Transverse colon (tissue), 4 donors: ENCODE results near the gene GALNT12. TPM values are rescaled to one million over a fixed set of nuclear protein-coding genes. Genes with fewer than 3 reads are reported as not detected.

Source experiments
- DNase-seq: peaks from one replicate; pipeline ENCODE4 v3.0.0-alpha.2; 2019
- H3K27ac ChIP-seq, 4 donors: fragments of 200-600 bp; sonication (generic); 2 replicates each; pipeline ENCODE4 v1.5.1; 2016 to 2018; ENCODE audit warnings: inconsistent platforms in 4 of 4
- H3K27me3 ChIP-seq: fragments of 200-600 bp; sonication (generic); 2 replicates; pipeline ENCODE4 v1.5.1; 2017; ENCODE audit warnings: inconsistent platforms
- H3K36me3 ChIP-seq, 4 donors: fragments of 200-600 bp; sonication (generic); 2 replicates each; pipeline ENCODE4 v1.5.1; 2017 to 2019; ENCODE audit warnings: inconsistent platforms in 4 of 4
- H3K4me1 ChIP-seq, 4 donors: fragments of 200-600 bp; sonication (generic); 2 replicates each; pipeline ENCODE4 v1.5.1; 2017 to 2020; ENCODE audit warnings: inconsistent platforms in 4 of 4
- H3K4me3 ChIP-seq, 4 donors: fragments of 200-600 bp; sonication (generic); 1 replicate in 1 of 4; 2 replicates in 3 of 4; pipeline versions ENCODE4 v1.5.1 to v1.6.1; 2017 to 2019; ENCODE audit warnings: inconsistent platforms in 4 of 4
- H3K9me3 ChIP-seq, 2 donors: fragments of 200-600 bp; sonication (generic); 2 replicates each; pipeline ENCODE4 v1.5.1; 2017 to 2019; ENCODE audit warnings: inconsistent platforms in 2 of 2
- EP300 ChIP-seq: sonication (generic); formaldehyde crosslinking; IDR thresholded peaks from one replicate; pipeline ENCODE4 v1.6.1; 2017; ENCODE audit warnings: antibody characterized with exemption, low read depth
- POLR2A ChIP-seq: fragments of 450-650 bp; IDR thresholded peaks from one replicate; pipeline ENCODE4 v1.6.1; 2016; ENCODE audit warnings: antibody characterized with exemption, mild to moderate bottlenecking, moderate library complexity
- POLR2AphosphoS5 ChIP-seq, 3 donors: sonication (generic); formaldehyde crosslinking; IDR thresholded peaks; one replicate each; pipeline ENCODE4 v1.6.1; 2016; ENCODE audit warnings: antibody characterized with exemption in 3 of 3
- WGBS, 2 donors: methylation state at CpG; one replicate each; pipeline ENCODE4 v1.1.5; 2018; ENCODE audit warnings: low coverage in 1 of 2; 5-methylcytosine and 5-hydroxymethylcytosine counted together
- in situ Hi-C, 4 donors: fragments of 200-750 bp; cut with MboI; loops; one replicate each; pipeline versions ENCODE4 v1.15.0 to v1.15.1; 2017; ENCODE audit warnings: low sequenced_read_pairs in 3 of 4, low pct_ligation_motif_present in 1 of 4, low pct_unique_long_range_greater_than_20kb in 1 of 4
- intact Hi-C: fragments of 100-400 bp; cut with DNase I; formaldehyde crosslinking; loops from one replicate; pipeline ENCODE4 v1.15.1; 2023; ENCODE audit warnings: low total_unique reads
- total RNA-seq, 4 donors: library from RNA; depleted of rRNA; stranded (reverse); fragments of >200 nt; gene quantifications; one replicate each; pipeline ENCODE4 v1.1.0, GENCODE V29; 2016
- TF ChIP-seq, protein P1 (sequence below), 5 experiments: fragments of 200-600 bp in 3 of 5; fragments of 450-650 bp in 2 of 5; sonication (generic) in 3 of 5; IDR thresholded peaks; 1 replicate in 2 of 5; 2 replicates in 3 of 5; pipeline ENCODE4 v1.5.1; 2016 to 2017; ENCODE audit warnings: antibody characterized with exemption in 5 of 5, inconsistent platforms in 3 of 5, mild to moderate bottlenecking in 2 of 5, moderate library complexity in 1 of 5

Gene GALNT12
- total RNA-seq, 4 donors from 2014 or later: 79.7 to 174 (median 120) TPM

DNA sequence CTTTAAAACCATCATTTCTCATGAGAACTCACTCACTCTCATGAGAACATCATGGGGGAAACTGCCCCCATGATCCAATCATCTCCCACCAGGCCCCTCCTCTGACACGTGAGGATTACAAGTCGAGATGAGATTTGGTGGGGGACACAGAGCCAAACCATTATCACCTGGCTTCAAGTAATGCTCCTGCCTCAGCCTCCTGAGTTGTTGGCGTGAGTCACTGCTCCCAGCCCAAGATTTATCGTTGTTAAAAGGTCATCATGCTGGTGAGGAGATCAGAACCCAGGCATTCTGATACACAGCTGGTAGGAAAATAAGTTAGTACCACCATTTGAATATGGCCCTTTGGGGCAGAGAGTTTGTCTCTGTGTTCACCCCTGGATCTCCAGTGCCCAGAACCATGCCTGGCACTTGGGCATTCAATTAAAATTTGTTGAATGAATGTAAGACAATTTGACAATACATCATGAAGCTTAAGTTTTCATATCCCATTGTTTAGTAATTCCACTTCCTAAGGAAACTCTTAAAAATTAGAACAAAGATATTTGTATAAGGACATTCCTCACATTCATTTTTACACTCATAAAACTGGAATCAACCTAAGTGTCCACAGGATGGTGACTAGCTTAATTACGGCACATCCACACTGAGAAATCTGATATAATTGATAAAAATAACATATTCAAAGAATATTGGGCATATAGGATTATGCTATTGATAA is 78.3 kb downstream of the GALNT12 start:
- in situ Hi-C loops: no loop called here
- no peaks in the 10 kb centered on the region for H3K4me1 ChIP-seq
- H3K4me3 ChIP-seq: no peak overlapping the region
- H3K36me3 ChIP-seq: no peaks in the 10 kb centered on the region
- 54 to 73% methylated on average over 4 to 5 of the region's 5 CpGs for WGBS, 2 donors
- intact Hi-C loops: no loop called here
- TF ChIP-seq POLR2A (no peak), EP300 (no peak), POLR2AphosphoS5 (IDR thresholded peaks at IDR 0.05) (no peak)
- TF ChIP-seq, protein P1, sequence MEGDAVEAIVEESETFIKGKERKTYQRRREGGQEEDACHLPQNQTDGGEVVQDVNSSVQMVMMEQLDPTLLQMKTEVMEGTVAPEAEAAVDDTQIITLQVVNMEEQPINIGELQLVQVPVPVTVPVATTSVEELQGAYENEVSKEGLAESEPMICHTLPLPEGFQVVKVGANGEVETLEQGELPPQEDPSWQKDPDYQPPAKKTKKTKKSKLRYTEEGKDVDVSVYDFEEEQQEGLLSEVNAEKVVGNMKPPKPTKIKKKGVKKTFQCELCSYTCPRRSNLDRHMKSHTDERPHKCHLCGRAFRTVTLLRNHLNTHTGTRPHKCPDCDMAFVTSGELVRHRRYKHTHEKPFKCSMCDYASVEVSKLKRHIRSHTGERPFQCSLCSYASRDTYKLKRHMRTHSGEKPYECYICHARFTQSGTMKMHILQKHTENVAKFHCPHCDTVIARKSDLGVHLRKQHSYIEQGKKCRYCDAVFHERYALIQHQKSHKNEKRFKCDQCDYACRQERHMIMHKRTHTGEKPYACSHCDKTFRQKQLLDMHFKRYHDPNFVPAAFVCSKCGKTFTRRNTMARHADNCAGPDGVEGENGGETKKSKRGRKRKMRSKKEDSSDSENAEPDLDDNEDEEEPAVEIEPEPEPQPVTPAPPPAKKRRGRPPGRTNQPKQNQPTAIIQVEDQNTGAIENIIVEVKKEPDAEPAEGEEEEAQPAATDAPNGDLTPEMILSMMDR (IDR thresholded peaks at IDR 0.05): no peak
- no peaks in the 10 kb centered on the region for H3K27me3 ChIP-seq
- no peaks in the 10 kb centered on the region for H3K9me3 ChIP-seq
- no peak for DNase-seq
- H3K27ac ChIP-seq: no peak overlapping the region

- WGBS, 2 donors: 53% methylated on average over 6 of the region's 6 CpGs; no CpG with 5 or more reads in 1 of the 2 donors
- Histone ChIP-seq H3K36me3 (no peaks in the 10 kb centered on the region), H3K4me3 (no peak overlapping the region), H3K9me3 (no peaks in the 10 kb centered on the region), H3K27ac (no peak overlapping the region), H3K4me1 (no peaks in the 10 kb centered on the region), H3K27me3 (no peaks in the 10 kb centered on the region)
- intact Hi-C loops: no loop called here
- TF ChIP-seq POLR2A: no peak
- no peak for TF ChIP-seq EP300
- TF ChIP-seq, protein P1 (IDR thresholded peaks at IDR 0.05): no peak
- TF ChIP-seq POLR2AphosphoS5 (IDR thresholded peaks at IDR 0.05): no peak
- DNase-seq: no peak
- in situ Hi-C loops: no loop called here
Measured at GRCh38 chr9:98886691-98887229, 79.3 kb downstream of the GALNT12 start.

DNA sequence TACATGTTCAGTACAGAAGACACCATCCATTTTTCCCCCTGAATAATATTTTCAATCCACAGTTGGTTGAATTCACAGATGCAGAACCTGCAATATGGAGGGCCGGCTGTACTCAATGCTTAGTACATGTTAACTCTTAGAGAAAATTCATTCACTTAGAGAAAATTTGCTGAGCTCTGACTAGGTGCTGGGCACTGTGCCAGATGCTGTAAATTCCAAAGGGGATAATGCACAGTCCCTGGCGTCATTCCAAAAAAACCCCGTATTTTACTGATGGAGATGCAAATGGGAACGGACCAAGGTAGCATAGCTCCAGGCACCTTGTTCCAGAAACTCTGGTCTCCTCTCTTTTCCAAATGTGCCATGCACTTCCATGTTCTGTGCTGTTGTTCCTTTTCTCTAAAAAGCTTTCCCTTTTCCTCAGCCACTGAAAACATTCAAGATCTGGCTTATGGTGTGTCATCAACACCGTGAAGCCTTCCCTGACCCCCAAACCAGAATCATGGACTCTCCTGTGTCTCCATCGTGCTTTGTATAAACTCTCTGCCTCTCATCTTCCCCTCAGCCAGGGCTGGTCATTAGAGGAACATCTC is 80.5 kb downstream of the GALNT12 start:
- intact Hi-C loops: no loop called here
- DNase-seq: no peak
- Histone ChIP-seq H3K27ac (no peak overlapping the region), H3K4me3 (no peak overlapping the region), H3K36me3 (no peaks in the 10 kb centered on the region), H3K27me3 (no peaks in the 10 kb centered on the region), H3K4me1 (no peaks in the 10 kb centered on the region), H3K9me3 (no peaks in the 10 kb centered on the region)
- TF ChIP-seq POLR2A: no peak
- no peak for TF ChIP-seq POLR2AphosphoS5 (IDR thresholded peaks at IDR 0.05)
- TF ChIP-seq, protein P1 (IDR thresholded peaks at IDR 0.05): no peak
- no peak for TF ChIP-seq EP300
- 17 to 48% methylated on average over 4 to 6 of the region's 6 CpGs for WGBS, 2 donors
- in situ Hi-C loops: no loop called here

- no peaks in the 10 kb centered on the region for H3K27me3 ChIP-seq
- H3K4me3 ChIP-seq: no peak overlapping the region
- in situ Hi-C loops (no loop called here), intact Hi-C loops (no loop called here)
- DNase-seq: no peak
- TF ChIP-seq POLR2A: no peak
- no peak for TF ChIP-seq POLR2AphosphoS5 (IDR thresholded peaks at IDR 0.05)
- WGBS, 2 donors: 73 to 82% methylated on average over 2 to 4 of the region's 4 CpGs
- no peaks in the 10 kb centered on the region for H3K4me1 ChIP-seq
- H3K9me3 ChIP-seq: no peaks in the 10 kb centered on the region
- no peaks in the 10 kb centered on the region for H3K36me3 ChIP-seq
- no peak overlapping the region for H3K27ac ChIP-seq
Measured at GRCh38 chr9:98888801-98889421, 81.4 kb downstream of the GALNT12 start.
